Fibroblast of lung (primary cell): ENCODE measurements around the gene U2AF2. TPM values are rescaled to one million over a fixed set of nuclear protein-coding genes. Genes with fewer than 3 reads are reported as not detected.
A peak's percentile ranks its signal among the peaks of the same experiment; 100 is the strongest.

Source experiments
- DNase-seq, 2 donors: peaks; one replicate each; pipeline versions ENCODE4 v3.0.0 to v3.0.0-alpha.2; 2010; ENCODE audit warnings: low read depth in 2 of 2
- H2AFZ ChIP-seq: 2 replicates; pipeline ENCODE4 v1.5.1; 2012; ENCODE audit warnings: low read length, control low read depth, inconsistent platforms
- H3K27ac ChIP-seq: 2 replicates; pipeline ENCODE4 v1.5.1; 2011; ENCODE audit warnings: low read length, control low read depth; ENCODE audit not compliant: insufficient read depth
- H3K27me3 ChIP-seq: 2 replicates; pipeline ENCODE4 v1.5.1; 2011; ENCODE audit warnings: mild to moderate bottlenecking, low read length; ENCODE audit not compliant: control insufficient read depth, insufficient read depth
- H3K36me3 ChIP-seq: 2 replicates; pipeline ENCODE4 v1.5.1; 2011; ENCODE audit warnings: low read length; ENCODE audit not compliant: control insufficient read depth, insufficient read depth
- H3K4me1 ChIP-seq: 2 replicates; pipeline ENCODE4 v1.5.1; 2011; ENCODE audit warnings: low read length; ENCODE audit not compliant: control insufficient read depth, insufficient read depth; ENCODE audit errors: extremely low read depth
- H3K4me2 ChIP-seq: 2 replicates; pipeline ENCODE4 v1.5.1; 2011; ENCODE audit warnings: low read length, control low read depth; ENCODE audit not compliant: insufficient read depth; ENCODE audit errors: extremely low read depth
- H3K4me3 ChIP-seq, 4 experiments: fragments of 200-600 bp in 1 of 4; sonication (generic) in 1 of 4; replicated peaks in 1 of 4; 2 replicates each; pipeline ENCODE4 v1.5.1; 2011 to 2016; ENCODE audit warnings: low read length in 4 of 4, low read depth in 3 of 4, mild to moderate bottlenecking in 3 of 4, control low read depth in 2 of 4, inconsistent platforms in 1 of 4, mixed read lengths in 1 of 4; ENCODE audit not compliant: insufficient read depth in 1 of 4; ENCODE audit errors: control extremely low read depth in 1 of 4
- H3K79me2 ChIP-seq: 2 replicates; pipeline ENCODE4 v1.5.1; 2012; ENCODE audit warnings: mild to moderate bottlenecking, low read length, inconsistent platforms; ENCODE audit not compliant: control insufficient read depth, insufficient read depth
- H3K9ac ChIP-seq: 2 replicates; pipeline ENCODE4 v1.5.1; 2011; ENCODE audit warnings: mild to moderate bottlenecking, low read length, control low read depth; ENCODE audit not compliant: insufficient read depth
- H3K9me3 ChIP-seq: 2 replicates; pipeline ENCODE4 v1.5.1; 2012; ENCODE audit warnings: low read depth, low read length; ENCODE audit not compliant: control insufficient read depth, insufficient read depth
- H4K20me1 ChIP-seq: 2 replicates; pipeline ENCODE4 v1.5.1; 2011; ENCODE audit warnings: low read length; ENCODE audit not compliant: control insufficient read depth, insufficient read depth; ENCODE audit errors: extremely low read depth
- CTCF ChIP-seq, 2 donors: IDR thresholded peaks in 1 of 2; conservative IDR thresholded peaks in 1 of 2; 1 replicate in 1 of 2; 2 replicates in 1 of 2; pipeline ENCODE4 v1.5.1; 2011 to 2012; ENCODE audit warnings: low read length in 2 of 2, control low read depth in 1 of 2, inconsistent platforms in 1 of 2, low read depth in 1 of 2, mild to moderate bottlenecking in 1 of 2
- EZH2 ChIP-seq: IDR thresholded peaks from 2 replicates; pipeline ENCODE4 v1.5.1; 2012; ENCODE audit warnings: low read length, control low read depth, mild to moderate bottlenecking; ENCODE audit errors: missing control alignments
- polyA plus RNA-seq, 2 donors: library from polyadenylated mRNA; depleted of rRNA in 1 of 2; stranded (reverse) in 1 of 2; unstranded in 1 of 2; fragments of >200 nt; gene quantifications; 2 replicates each; pipeline ENCODE4 v1.2.1, GENCODE V29; 2011 to 2012; ENCODE audit warnings: missing spikeins in 1 of 2
- total RNA-seq: library from RNA; depleted of rRNA; stranded (reverse); fragments of >200 nt; gene quantifications from 2 replicates; pipeline ENCODE4 v1.2.1, GENCODE V29; 2014

Gene U2AF2
- total and polyA plus RNA-seq, 2 donors (not counting 1 experiment from before 2014, with no cell fraction given), result 53.5 to 84.1 TPM

GRCh38 chr19:55625004-55625326 lies 29.9 kb upstream of the U2AF2 start:
- H2AFZ ChIP-seq, result peak overlapping the region; percentile 95
- peaks cover 2% of the 10 kb centered on the region for H3K4me1 ChIP-seq
- no peak for DNase-seq
- no peaks in the 10 kb centered on the region for H4K20me1 ChIP-seq
- H3K27me3 ChIP-seq, result no peaks in the 10 kb centered on the region
- no peak overlapping the region for H3K27ac ChIP-seq
- TF ChIP-seq CTCF (conservative IDR thresholded peaks at IDR 0.05 in 1 of 2, IDR thresholded peaks at IDR 0.05 in 1 of 2; ENCODE audit: low read depth in 1 of 2, low read length in 2 of 2) (no peak), EZH2 (no peak)
- no peak overlapping the region for H3K9ac ChIP-seq
- H3K4me3 ChIP-seq, result peak overlapping the region; percentile 43 to 84 (median 68)
- H3K36me3 ChIP-seq, result peaks cover 5% of the 10 kb centered on the region
- H3K4me2 ChIP-seq, result peak overlapping the region; percentile 93
- no peaks in the 10 kb centered on the region for H3K9me3 ChIP-seq
- H3K79me2 ChIP-seq, result no peaks in the 10 kb centered on the region

- Histone ChIP-seq H3K9ac (no peak overlapping the region), H3K9me3 (no peaks in the 10 kb centered on the region), H3K27me3 (no peaks in the 10 kb centered on the region), H3K79me2 (no peaks in the 10 kb centered on the region), H3K4me2 (no peak overlapping the region), H3K4me3 (no peak overlapping the region), H4K20me1 (no peaks in the 10 kb centered on the region), H2AFZ (no peak overlapping the region), H3K27ac (no peak overlapping the region), H3K4me1 (peaks cover 2% of the 10 kb centered on the region), H3K36me3 (peaks cover 3% of the 10 kb centered on the region)
- DNase-seq, result no peak
- TF ChIP-seq CTCF (conservative IDR thresholded peaks at IDR 0.05 in 1 of 2, IDR thresholded peaks at IDR 0.05 in 1 of 2; ENCODE audit: low read depth in 1 of 2, low read length in 2 of 2), result no peak
- no peak for TF ChIP-seq EZH2
Observed at GRCh38 chr19:55626350-55626749, 28.5 kb upstream of the U2AF2 start.

- peaks cover 6% of the 10 kb centered on the region for H3K4me1 ChIP-seq
- H3K9ac ChIP-seq, result no peak overlapping the region
- no peaks in the 10 kb centered on the region for H4K20me1 ChIP-seq
- H3K4me2 ChIP-seq, result no peak overlapping the region
- peaks cover 25% of the 10 kb centered on the region for H3K79me2 ChIP-seq
- no peak overlapping the region for H3K4me3 ChIP-seq
- no peak overlapping the region for H3K27ac ChIP-seq
- peak; percentile 79 to 85 for TF ChIP-seq CTCF (conservative IDR thresholded peaks at IDR 0.05 in 1 of 2, IDR thresholded peaks at IDR 0.05 in 1 of 2; ENCODE audit: low read depth in 1 of 2, low read length in 2 of 2)
- no peak for TF ChIP-seq EZH2
- H3K9me3 ChIP-seq, result no peaks in the 10 kb centered on the region
- peaks cover under 1% of the 10 kb centered on the region for H3K36me3 ChIP-seq
- peak; percentile 90 to 97 for DNase-seq
- no peaks in the 10 kb centered on the region for H3K27me3 ChIP-seq
- H2AFZ ChIP-seq, result peak overlapping the region; percentile 84
Observed at GRCh38 chr19:55632463-55632834, 22.4 kb upstream of the U2AF2 start.
